Adipose tissue (tissue), 3 donors: ENCODE measurements around the gene CTBP2. TPM values are rescaled to one million over a fixed set of nuclear protein-coding genes. Genes with fewer than 3 reads are reported as not detected.

Source experiments
- H3K27ac ChIP-seq: one replicate; pipeline ENCODE4 v1.5.1; 2013; ENCODE audit warnings: low read depth, low read length
- WGBS, 3 donors: extraction: QIAGEN DNeasy Blood & Tissue Kit; methylation state at CpG; one replicate each; pipeline ENCODE4 v1.1.7; 2013; 5-methylcytosine and 5-hydroxymethylcytosine counted together
- polyA plus RNA-seq, 3 donors: library from polyadenylated mRNA; stranded (reverse); fragments of 200-250 nt; gene quantifications; one replicate each; pipeline ENCODE4 v1.2.3, GENCODE V29; 2013
- donor health status: healthy with polysubstance abuse.
- donor health status: Bipolar disorder and iron deficiency.
- donor health status: healthy.

Gene CTBP2
- polyA plus RNA-seq, 3 donors, result 18.9 to 29.8 (median 29.5) TPM

- 72 to 89% (median 85%) methylated on average over 9 of the region's 9 CpGs for WGBS, 3 donors
- no peak overlapping the region for H3K27ac ChIP-seq
Observed at GRCh38 chr10:125103466-125103865, 56.9 kb downstream of the CTBP2 start.

DNA sequence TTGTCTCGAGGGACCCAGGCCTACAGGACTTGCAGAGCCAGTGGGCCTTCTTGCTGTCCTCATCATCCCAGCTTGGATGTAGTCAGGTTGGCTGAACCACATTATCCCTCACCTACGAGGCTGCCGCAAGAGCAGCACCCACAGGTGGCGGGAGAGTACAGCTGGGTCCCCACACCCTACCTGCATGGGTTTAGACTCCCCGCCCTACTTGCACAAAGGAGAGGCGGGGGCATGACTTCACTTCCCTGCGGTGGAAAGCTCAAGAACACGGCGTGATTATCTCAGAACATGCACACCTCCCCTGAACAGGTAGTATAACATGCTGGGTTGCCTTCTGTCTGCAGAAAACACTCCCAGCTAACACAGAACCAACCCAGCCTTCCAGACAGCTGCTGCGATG lies 57.5 kb downstream of the CTBP2 start:
- no peak overlapping the region for H3K27ac ChIP-seq

DNA sequence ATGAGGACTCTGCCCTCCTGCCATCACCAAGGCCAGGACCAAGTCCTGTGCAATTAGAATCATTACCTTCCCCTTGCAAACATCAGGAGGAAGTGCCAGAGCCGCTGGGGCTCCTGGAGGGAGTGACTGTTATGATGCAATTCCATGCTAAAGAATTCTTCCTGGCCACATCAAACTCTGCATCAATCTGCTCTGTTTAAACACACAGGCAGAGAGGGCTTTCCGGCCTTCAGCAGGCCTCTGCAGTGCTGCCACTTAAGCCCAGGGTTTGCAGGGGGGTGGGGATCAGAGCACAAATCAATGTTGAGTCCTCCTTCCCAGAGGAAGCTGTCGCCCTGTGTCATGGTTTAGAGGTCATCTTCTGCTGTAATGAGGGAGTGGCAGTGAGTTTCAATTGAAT lies 58.1 kb downstream of the CTBP2 start:
- no peak overlapping the region for H3K27ac ChIP-seq
- 26 to 36% (median 33%) methylated on average over 3 of the region's 3 CpGs for WGBS, 3 donors

More for the DNA sequence above, 57.5 kb downstream of the CTBP2 start:
- WGBS, 3 donors, result 55 to 84% (median 67%) methylated on average over 10 of the region's 10 CpGs

- 75 to 89% (median 76%) methylated on average over 9 of the region's 9 CpGs for WGBS, 3 donors
- no peak overlapping the region for H3K27ac ChIP-seq
Observed at GRCh38 chr10:125101581-125101980, 58.8 kb downstream of the CTBP2 start.

DNA sequence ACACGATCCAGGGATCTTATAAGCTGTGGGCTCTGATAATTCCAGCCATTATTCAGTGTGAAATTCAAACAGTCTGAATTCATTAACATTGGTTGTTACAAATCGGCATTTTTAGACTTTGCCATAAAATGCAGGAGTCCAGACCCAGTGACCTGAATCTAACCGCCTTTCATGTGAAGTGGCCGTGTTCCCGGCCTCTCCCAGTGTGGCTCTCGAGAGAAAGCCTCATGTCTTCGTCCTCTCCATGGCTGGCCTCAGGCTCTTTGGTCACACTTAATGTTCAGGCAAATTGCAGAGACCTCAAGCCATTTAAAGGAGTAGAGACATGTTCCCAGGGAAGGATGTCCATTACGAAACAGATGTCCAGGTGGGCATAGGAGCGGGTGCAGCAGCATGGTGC lies 59.3 kb downstream of the CTBP2 start:
- H3K27ac ChIP-seq, result no peak overlapping the region
- WGBS, 3 donors, result 86 to 90% (median 89%) methylated on average over 9 of the region's 9 CpGs

DNA sequence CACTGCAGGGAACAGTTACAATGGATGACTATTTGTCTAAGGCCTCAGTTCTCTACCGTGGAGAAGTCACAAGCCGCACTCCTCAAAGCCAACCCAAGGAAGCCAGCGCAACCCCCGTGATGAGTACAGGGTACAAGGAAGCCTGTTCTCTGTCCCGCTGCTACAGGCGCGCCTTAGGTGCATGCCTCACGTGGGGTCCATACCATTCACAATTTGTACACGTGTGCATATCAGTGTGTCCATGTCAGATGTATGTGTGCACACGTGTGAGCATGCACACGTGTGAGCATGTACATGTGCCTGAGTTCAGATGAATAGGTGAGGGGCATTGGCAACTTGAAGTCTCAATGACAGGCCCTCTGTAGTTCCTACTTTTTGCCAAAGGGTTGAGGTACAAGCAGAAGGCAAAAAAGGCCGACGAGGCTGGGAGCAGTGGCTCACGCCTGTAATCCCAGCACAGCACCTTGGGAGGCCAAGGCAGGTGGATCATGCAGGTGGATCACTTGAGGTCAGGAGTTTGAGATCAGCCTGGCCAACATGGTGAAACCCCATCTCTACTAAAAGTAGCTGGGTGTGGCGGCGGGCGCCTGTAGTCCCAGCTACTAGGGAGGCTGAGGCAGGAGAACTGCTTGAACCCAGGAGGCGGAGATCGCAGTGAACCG lies 62.8 kb downstream of the CTBP2 start:
- no peak overlapping the region for H3K27ac ChIP-seq
- WGBS, 3 donors, result 91 to 95% (median 93%) methylated on average over 20 of the region's 20 CpGs

- no peak overlapping the region for H3K27ac ChIP-seq
- WGBS, 3 donors, result 92 to 99% (median 94%) methylated on average over 2 of the region's 2 CpGs
Observed at GRCh38 chr10:125096975-125097374, 63.4 kb downstream of the CTBP2 start.

DNA sequence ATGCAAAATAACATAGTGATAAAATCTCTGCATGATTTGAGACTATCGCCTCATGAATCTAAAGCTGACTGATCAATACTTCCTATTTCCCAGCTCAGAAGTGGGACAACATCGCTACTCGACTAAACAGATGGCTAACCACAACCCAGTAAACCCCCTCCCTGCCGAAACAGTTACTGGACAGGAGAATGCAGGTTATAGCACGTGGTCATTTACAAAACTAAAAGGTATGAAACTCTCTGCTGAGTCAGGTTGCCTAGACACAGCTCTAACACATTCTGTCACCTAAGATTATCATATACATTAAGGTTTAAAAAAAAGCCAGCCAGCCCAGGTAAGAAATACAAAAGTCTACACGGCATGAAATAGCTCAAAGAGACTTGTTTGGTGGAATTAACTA lies 64.0 kb downstream of the CTBP2 start:
- WGBS, 3 donors, result 53 to 62% (median 60%) methylated on average over 6 of the region's 6 CpGs
- H3K27ac ChIP-seq, result no peak overlapping the region

DNA sequence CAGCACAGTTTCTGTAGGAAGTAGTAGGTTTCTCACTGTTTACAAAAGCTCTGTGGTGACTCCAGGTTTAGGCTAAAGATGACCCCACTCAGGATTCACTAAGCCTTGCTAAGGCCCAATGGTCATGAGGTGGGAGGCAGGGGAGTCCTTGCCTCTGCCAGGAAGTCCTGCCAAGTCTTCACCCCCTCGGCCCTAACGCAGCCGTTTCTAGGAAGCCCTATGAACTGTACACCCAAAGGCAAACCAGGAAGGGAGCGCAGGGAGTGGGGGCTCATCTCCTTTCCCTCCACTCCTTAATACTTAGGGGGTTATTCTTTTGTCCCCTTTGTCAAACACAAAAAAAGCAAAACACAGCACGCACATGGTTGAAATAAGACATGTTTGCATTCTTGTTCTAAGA lies 64.6 kb downstream of the CTBP2 start:
- WGBS, 3 donors, result 42 to 53% (median 53%) methylated on average over 5 of the region's 5 CpGs
- H3K27ac ChIP-seq, result no peak overlapping the region

- WGBS, 3 donors, result 77 to 90% (median 85%) methylated on average over 6 of the region's 6 CpGs
- no peak overlapping the region for H3K27ac ChIP-seq
Observed at GRCh38 chr10:125095228-125095627, 65.1 kb downstream of the CTBP2 start.

DNA sequence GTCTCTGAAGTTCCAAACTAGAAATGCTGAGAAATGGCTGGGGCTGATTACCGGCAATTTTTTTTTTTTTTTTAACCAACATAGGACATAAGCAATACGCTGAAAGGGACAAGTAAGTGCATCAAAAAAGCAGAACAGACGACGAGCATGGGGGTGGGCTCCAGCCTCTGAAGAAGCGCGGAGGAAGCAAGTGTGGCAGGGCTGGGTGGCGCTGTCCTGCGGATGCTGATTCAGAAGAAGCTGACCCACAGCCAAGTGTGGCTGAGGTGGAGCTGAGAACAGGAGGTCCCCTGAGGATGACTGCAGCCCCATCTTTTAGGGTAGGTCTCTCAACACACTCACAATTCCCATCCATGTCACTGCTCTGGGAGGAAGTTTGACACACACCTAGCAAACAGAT lies 65.6 kb downstream of the CTBP2 start:
- 41 to 92% (median 56%) methylated on average over 8 of the region's 8 CpGs for WGBS, 3 donors
- H3K27ac ChIP-seq, result no peak overlapping the region

DNA sequence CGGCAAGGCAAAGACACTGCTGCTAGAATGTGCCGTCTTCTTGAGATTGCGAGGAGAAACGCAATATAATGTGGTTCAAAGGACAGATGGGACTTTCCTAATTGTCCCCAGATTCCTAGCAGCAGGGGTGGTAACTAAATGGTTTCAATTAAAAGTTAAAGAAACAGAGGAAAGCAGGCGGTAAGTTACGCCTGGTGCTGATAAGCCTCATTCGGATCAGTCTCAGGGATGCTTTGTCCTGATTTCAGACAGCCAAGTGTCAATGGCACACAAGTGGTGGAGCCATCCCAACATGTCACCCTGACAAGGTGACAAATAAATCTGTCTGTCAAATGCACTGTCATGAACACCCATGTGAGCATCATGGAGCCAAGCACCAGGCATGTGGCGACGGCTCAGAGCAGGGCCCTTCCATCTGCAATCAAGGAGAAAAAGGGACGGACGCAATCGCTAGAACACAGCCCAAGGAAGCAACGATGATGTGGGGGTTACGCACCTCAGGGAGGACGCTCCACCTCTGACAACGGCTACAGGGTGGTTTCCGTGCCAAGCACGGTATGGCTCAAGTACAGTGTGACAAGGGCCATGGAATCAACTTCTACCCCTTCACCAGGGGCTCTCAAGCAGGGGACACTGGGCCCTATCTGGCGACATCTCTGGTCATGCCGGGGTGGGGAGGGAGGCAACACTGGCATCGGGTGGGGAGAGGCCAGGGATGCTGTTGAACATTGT lies 66.2 kb downstream of the CTBP2 start:
- H3K27ac ChIP-seq, result no peak overlapping the region
- 84 to 89% (median 89%) methylated on average over 21 of the region's 21 CpGs for WGBS, 3 donors

DNA sequence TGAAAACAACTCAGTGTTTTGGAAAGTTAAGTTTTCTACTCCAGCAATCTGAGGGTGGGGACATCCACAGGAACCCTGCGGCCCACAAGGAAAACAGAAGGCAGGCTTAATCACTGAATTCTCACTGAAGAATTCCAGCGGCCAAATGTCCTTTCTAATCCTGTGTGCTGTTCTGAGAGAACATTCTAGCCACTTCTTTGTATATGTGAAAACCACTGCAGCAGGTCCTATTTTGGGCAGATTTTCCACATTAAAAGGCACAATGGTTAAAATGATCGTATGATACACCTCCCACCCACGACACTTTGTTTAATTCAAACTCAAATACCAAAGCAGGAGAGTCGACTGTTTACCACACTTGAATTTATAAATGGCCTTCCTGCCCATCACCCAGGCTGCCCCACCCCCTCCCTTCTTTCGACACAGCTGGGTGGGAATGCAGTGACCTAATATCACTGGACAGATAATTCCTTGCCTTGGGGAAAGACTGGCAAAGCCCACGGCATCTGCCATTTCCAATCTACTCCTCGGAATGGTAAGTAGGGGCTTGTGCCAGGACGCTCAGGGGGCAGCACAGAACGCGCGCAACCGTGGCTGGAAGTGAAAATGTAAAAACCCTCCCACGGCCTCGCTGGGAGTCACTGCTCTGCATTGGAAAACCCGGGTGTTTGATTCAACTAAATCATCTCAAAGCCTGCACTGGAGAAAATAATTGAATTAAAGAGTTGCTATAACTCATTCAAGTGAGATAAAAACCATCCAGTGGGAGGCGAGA lies 67.0 kb downstream of the CTBP2 start:
- WGBS, 3 donors, result 52 to 65% (median 58%) methylated on average over 17 of the region's 17 CpGs
- H3K27ac ChIP-seq, result no peak overlapping the region

- WGBS, 3 donors, result 89 to 96% (median 91%) methylated on average over 17 of the region's 17 CpGs
- no peak overlapping the region for H3K27ac ChIP-seq
Observed at GRCh38 chr10:125092564-125093031, 67.8 kb downstream of the CTBP2 start.

- no peak overlapping the region for H3K27ac ChIP-seq
Observed at GRCh38 chr10:125091891-125092290, 68.5 kb downstream of the CTBP2 start.

GRCh38 chr10:125089469-125089868 lies 70.9 kb downstream of the CTBP2 start:
- no peak overlapping the region for H3K27ac ChIP-seq
- 47 to 81% (median 55%) methylated on average over 2 of the region's 2 CpGs for WGBS, 3 donors

- 79 to 87% (median 87%) methylated on average over 10 of the region's 10 CpGs for WGBS, 3 donors
Observed at GRCh38 chr10:125087897-125088215, 72.5 kb downstream of the CTBP2 start.

DNA sequence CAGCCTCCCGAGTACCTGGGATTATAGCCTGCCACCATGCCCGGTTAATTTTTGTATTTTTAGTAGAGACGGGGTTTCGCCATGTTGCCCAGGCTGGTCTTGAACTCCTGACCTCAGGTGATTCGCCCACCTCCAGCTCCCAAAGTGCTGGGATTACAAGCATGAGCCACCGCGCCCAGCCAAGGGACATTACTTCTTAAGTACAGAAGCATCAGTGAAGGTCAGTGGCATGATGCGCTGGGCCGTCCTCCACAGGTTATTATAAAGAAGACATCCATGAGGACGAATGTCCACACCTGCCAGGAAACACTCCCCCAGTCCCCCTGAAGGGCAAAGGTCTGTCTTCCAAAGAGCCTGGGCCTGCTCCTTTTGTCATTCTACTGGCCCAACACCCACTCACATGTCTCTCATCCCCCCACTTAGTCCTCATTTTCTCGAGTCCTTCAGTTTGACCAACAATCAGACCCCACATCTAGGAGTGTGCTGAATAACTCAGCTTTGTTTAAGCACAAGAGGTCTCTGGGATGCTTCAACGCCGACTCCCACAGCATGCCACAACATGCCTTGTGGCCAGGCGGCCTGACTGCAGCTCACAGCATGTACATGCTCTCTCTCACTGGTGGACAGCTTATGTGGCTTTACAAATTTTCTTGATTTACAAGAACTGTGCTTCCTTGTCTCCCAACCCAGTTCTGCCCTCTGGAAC lies 73.0 kb downstream of the CTBP2 start:
- no peak overlapping the region for H3K27ac ChIP-seq
- 93 to 96% (median 94%) methylated on average over 14 of the region's 14 CpGs for WGBS, 3 donors

More at GRCh38 chr10:125087897-125088215, 72.5 kb downstream of the CTBP2 start:
- H3K27ac ChIP-seq, result no peak overlapping the region

GRCh38 chr10:125086691-125087090 lies 73.7 kb downstream of the CTBP2 start:
- WGBS, 3 donors, result 90 to 97% (median 92%) methylated on average over 9 of the region's 9 CpGs
- H3K27ac ChIP-seq, result no peak overlapping the region
